DMS114 treated with DMSO at 0.1 percent for 48 hours (cell line): ENCODE results near the gene MARCKSL1.

ENCODE experiments used
- DNase-seq: peaks from one replicate; lab custom pipeline; 2025; ENCODE audit not compliant: unreplicated experiment; lab: John Stamatoyannopoulos, UW

Gene MARCKSL1

DNA sequence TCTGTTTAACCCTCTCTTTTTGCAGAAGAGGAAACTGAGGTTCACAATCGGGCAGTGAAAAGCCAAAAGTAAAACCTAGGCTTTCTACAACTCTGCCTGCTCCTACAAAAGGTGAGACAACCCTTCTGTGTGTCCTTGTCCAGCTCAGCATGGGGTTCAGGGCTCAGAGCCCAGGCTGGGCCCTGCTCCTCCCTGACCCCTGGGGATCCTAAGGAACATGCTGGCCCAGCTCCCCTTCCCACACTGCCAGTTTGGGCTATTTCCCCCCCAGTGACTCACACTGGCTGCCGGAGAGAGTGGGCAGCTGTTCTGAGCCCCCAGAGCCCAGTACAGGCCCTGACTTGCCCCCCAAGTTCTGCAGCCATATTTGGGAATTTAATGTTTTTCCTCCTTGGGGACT lies 17.4 kb upstream of the MARCKSL1 start:
- no peak for DNase-seq

DNA sequence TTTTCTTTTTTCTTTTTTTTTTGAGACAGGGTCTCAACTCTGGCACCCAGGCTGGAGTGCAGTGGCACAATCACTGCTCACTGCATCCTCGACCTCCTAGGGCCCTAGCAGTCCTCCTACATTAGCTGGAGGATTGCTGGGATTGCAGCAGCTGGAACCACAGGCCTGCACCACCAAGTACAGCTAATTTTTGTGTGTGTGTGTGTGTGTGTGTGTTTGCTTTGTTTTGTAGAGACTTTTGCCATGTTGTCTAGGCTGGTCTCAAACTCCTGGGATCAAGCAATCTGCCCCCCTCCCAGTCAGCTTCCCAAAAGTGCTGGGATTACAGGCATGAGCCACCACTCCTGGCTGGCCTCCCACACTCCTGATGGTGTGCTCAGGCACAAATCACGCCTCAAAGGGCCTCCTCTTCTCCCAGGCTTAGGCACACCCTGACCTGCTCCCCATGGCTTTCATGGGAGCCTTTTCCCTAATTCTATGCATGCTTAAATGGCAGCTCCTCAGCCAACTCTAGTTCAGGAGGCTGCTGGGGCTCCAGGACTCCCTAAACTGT lies 16.9 kb upstream of the MARCKSL1 start:
- DNase-seq: no peak

DNA sequence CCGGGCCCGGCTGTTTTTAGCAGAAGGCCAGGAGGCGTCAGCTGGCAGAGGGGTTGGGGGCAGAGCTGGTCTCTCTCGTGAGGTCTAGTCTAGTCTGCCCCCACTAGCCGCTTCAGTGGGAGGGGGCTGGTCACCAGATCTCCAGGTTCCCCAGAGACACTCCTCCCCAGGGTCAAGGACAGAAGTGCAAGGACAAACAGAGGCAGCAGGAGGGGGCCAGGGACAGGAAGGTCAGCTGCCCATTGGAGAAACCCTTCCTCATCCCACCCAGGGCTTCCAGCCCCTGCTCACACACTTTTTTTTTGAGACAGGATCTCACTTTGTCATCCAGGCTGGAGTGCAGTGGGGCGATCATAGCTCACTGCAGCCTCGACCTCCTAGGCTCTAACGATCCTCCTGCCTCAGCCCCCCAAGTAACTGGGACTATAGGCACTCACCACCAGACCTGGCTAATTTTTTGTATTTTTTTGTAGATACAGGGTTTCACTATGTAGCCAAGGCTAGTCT lies 16.3 kb upstream of the MARCKSL1 start:
- DNase-seq: no peak

- peak; percentile 83 for DNase-seq
Measured at GRCh38 chr1:32351399-32352238, 15.6 kb upstream of the MARCKSL1 start.

DNA sequence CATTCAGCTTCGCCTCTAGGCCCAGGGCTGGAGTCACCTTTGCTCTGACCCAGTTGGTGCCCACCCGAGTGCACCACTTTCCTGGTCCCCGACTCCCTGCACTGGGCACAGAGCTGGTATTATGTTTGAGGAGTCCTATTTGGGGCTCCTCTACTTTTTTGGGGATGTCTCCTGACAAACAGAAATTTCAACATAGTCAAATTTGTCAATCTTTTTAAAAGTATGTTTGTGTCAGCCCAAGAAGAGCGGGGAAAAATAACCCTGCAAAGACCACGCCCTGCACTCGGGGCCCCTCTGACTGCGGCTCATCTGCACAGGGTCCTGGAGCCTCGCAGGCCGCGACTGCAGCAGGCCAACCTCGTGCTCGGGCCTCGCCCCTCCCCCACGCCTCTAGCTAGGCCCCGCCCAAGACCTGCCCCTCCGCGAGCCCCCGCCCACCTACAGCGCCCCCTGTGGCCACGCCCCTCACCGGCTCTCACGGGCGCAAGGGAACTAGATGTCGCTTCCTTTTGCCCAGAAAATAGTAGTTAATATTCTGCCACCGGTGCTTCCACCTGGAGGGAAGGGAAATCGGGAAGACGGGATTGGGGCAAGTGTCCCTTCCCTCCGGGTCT lies 14.9 kb upstream of the MARCKSL1 start:
- DNase-seq: no peak

- no peak for DNase-seq
Measured at GRCh38 chr1:32349211-32349708, 13.2 kb upstream of the MARCKSL1 start.

- no peak for DNase-seq
Measured at GRCh38 chr1:32346532-32347157, 10.6 kb upstream of the MARCKSL1 start.

GRCh38 chr1:32345289-32345827 lies 9.3 kb upstream of the MARCKSL1 start:
- no peak for DNase-seq

- no peak for DNase-seq
Measured at GRCh38 chr1:32342704-32343103, 6.7 kb upstream of the MARCKSL1 start.

- DNase-seq: no peak
Measured at GRCh38 chr1:32341971-32342370, 5.9 kb upstream of the MARCKSL1 start.

DNA sequence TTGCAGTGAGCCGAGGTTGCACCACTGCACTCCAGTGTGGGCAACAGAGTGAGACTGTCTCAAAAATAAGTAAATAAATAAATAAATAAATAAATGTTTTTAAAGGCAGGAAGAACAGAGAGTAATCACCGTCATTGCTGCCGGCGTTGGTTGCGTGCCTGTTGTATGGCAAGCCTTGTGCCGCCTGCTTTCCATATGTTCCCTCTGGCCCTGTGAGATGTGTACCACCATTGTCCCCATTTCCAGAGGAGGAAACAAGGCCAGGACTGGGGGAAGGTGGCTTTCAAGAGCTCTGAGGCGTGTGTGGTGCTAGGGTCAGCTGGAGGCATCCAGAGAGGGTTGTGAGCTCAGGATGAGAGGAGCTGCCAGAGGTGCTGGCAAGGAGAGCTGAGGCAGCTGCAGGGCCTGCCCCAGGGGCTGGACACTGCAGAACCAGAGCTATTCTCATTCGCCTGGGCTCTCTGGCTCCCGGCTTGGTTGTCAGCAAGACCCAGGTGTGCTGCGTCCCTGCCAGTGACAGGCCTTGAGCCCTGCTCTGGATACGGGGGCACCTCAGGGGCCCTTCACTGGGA lies 5.2 kb upstream of the MARCKSL1 start:
- DNase-seq: no peak

DNA sequence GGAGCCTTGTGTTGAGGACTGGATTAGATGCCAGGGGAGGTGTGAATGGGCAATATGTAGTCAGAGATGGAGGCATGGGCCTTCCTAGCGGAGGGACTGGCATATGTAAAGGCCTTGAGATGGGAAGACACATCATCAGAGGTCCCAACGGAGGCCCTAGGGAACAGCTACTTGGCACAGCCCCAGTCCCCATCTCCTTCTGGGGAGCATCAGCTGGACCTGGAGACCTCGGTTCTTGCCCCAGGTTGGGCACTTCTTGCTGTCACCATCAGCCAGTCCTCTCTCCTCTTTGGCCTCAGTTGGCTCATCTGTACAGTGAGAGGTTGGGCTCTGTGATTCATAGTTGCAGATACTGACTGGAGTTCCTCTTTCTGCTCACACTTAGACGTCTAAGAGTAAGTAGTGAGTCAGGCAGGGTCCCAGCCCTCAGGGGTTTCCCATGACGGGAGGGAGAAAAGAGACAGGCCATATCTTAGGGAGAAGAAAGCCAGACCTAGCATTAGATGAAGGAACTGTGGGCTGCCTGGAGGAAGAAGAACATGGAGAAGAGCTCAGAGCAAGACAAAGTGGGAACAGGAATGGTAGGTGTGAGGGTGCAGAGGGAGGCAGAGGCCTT lies 3.4 kb upstream of the MARCKSL1 start:
- no peak for DNase-seq

GRCh38 chr1:32338637-32339145 lies 2.7 kb upstream of the MARCKSL1 start:
- DNase-seq: no peak

DNA sequence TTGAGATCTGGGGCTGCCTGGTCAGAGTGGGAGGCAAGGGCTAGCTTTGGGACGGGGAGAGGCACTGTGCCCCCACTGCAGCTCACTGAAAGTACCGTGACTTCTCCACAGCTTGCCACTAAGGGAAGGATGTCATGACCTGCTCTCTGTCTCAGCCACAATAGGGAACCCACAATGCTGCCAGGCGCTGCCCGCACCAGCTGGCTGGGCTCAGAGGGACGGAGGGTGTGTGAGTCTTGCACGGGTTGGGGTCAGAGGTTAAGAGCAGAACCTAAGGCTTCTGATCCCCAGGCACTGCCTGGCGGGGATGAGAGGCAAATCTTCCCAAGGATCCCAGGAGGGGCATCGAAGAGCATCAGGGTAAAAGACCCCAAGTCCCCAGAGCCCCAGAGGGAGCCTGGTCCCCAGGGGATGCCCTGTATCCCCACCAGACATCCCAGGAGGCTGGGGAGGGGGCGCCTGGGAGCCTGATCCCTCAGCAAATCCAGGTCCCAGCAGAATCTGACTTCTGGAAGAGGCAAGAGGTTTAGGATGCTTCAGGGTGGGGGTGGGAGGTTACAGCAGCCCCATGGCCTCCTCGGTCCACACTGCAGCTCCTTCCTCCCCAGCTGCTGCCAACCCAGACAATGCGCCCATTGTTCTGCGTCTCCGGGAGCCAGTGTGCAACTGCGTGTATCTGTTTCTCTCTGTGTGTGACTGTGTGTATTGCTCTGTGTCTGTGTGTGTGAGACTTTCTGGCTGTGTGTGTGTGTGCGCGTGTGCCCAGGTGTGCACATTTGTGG lies 2.0 kb upstream of the MARCKSL1 start:
- no peak for DNase-seq

DNA sequence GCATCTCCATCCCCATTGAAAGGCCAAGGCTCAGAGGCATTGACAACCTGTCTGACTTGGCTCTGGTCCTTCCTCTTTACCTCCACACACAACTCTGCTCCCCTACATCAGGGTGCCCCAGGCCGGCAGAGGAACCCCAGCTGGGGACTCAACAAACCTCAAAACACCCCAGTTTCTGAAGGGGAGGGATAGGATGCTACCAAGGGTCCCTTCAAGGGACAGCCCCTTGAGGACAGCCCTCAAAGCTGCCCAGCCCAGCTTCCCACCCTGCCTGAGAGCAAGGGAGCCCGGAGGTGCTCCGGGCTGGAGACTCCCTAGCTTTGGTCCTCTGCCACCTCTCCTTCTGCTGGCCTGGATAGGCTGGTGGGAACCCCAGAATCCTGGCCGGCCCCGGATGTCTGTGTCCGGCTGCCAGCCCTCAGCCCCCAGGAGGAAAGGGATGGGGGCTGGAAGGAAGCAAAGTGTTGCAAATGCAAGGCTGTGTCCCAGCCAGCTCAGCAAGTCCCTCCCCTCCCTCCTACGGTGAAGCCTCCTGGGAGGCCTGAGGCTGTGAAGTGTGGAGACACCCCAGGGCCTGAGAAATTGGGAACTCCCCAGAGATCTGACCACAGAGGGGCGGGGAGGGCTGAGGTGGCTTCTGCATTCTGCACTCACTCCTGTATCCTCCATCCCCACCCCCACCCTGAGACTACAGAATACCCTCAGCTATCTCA lies 1.1 kb upstream of the MARCKSL1 start:
- no peak for DNase-seq

- no peak for DNase-seq
Measured at GRCh38 chr1:32336591-32336932, 529 bp upstream of the MARCKSL1 start.

DNA sequence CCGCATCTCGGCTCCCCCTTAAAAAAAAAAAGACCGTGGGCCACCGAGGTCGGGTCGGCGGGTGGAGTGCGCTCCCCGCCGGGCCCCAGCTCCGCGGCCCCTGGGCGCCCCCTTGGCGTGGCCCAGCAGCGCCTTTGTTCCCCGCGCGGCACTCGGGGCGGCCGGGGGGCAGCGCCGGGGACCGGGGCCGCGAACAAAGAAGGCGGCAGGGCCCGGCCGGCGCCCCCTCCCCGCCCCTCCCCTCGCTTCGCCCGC lies 571 bp downstream of the MARCKSL1 start:
- DNase-seq: no peak

DNA sequence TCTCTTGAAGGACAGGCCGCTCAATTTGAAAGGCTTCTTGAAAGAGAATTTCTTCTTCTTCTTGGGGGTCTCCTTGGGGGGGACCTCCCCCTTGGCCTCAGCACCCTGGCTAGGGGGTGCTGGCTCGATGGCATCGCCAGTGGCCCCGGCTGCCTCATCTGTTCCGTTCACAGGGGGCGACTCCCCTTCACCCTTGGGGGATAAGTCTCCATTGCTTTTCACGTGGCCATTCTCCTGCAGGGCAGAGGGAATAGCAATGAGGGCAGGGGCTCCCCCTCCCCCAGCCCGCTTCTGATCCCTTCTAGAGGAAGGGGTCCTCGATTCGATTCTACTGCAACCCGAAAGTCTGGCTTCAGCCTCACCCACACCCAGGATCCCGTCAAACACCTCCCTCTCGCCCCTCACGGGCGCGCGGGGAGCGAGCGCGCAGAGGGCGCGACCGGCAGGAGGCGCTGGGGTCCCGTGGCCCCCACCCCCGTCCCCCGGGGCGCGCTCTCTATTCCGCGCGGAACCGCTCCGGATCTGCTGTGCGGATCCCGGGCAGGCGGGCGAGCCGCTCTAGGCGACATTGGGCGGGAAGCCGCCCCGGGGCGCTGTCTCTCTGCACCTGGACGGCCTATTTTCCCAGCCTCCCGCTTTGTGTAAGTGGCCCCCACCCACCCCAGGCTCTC lies 1.0 kb downstream of the MARCKSL1 start:
- DNase-seq: no peak
